Erythroblast (primary cell): ENCODE results near the gene RHOF.
A peak's percentile ranks its signal among the peaks of the same experiment; 100 is the strongest.

Source experiments
- DNase-seq, 2 experiments: peaks; one replicate each; lab custom pipeline; 2025; lab: John Stamatoyannopoulos, UW
- GATA1 ChIP-seq: IDR thresholded peaks from 2 replicates; pipeline ENCODE4 v1.6.1; 2011; ENCODE audit warnings: low read depth, mild to moderate bottlenecking, control low read depth, low read length, moderate library complexity
- POLR2A ChIP-seq: IDR thresholded peaks from 2 replicates; pipeline ENCODE4 v1.6.1; 2011; ENCODE audit warnings: mild to moderate bottlenecking, low read length

The RHOF gene

GRCh38 chr12:121827351-121828099 is 34.0 kb upstream of the RHOF start:
- TF ChIP-seq POLR2A = no peak
- no peak for TF ChIP-seq GATA1
- no peak for DNase-seq

- DNase-seq = peak; percentile 49 to 74
- TF ChIP-seq GATA1 (no peak), POLR2A (no peak)
Observed at GRCh38 chr12:121826318-121827150, 33.0 kb upstream of the RHOF start.

- no peak for DNase-seq
- no peak for TF ChIP-seq GATA1
- TF ChIP-seq POLR2A = no peak
Observed at GRCh38 chr12:121825041-121825523, 31.6 kb upstream of the RHOF start.

GRCh38 chr12:121823727-121824115 is 30.2 kb upstream of the RHOF start:
- TF ChIP-seq POLR2A (no peak), GATA1 (no peak)
- no peak for DNase-seq

- TF ChIP-seq POLR2A = no peak
- DNase-seq = no peak
Observed at GRCh38 chr12:121823101-121823726, 29.7 kb upstream of the RHOF start.

GRCh38 chr12:121822393-121823100 is 29.1 kb upstream of the RHOF start:
- TF ChIP-seq GATA1 = no peak
- TF ChIP-seq POLR2A = no peak
- no peak for DNase-seq

- DNase-seq = no peak
- TF ChIP-seq POLR2A = no peak
- TF ChIP-seq GATA1 = no peak
Observed at GRCh38 chr12:121820056-121820455, 26.6 kb upstream of the RHOF start.

- DNase-seq = no peak
- no peak for TF ChIP-seq POLR2A
- TF ChIP-seq GATA1 = no peak
Observed at GRCh38 chr12:121819212-121819949, 25.9 kb upstream of the RHOF start.

- TF ChIP-seq POLR2A = no peak
- no peak for TF ChIP-seq GATA1
- no peak for DNase-seq
Observed at GRCh38 chr12:121817648-121818043, 24.2 kb upstream of the RHOF start.

- DNase-seq = no peak
- TF ChIP-seq POLR2A (no peak), GATA1 (no peak)
Observed at GRCh38 chr12:121816925-121817647, 23.6 kb upstream of the RHOF start.

- TF ChIP-seq POLR2A = no peak
- no peak for TF ChIP-seq GATA1
- DNase-seq = no peak
Observed at GRCh38 chr12:121815263-121815662, 21.8 kb upstream of the RHOF start.

- DNase-seq = no peak
- TF ChIP-seq GATA1 (no peak), POLR2A (no peak)
Observed at GRCh38 chr12:121814429-121815119, 21.1 kb upstream of the RHOF start.
